Forelimb muscle (tissue), 1 donor: ENCODE measurements around the gene VILL. TPM values are rescaled to one million over a fixed set of nuclear protein-coding genes. Genes with fewer than 3 reads are reported as not detected.
"Not testable (repeated sequence)": the region's sequence is repeated elsewhere in the genome, so short reads cannot be mapped to it uniquely, and the experiment has no call there.

Experiments
- DNase-seq: peaks from one replicate; pipeline ENCODE4 v3.0.0-alpha.2; 2013; ENCODE audit warnings: low read depth
- polyA plus RNA-seq: library from polyadenylated mRNA; unstranded; fragments of 120-200 nt; gene quantifications from one replicate; pipeline ENCODE4 v1.2.1, GENCODE V29; 2013; ENCODE audit not compliant: insufficient read length

Gene VILL
- polyA plus RNA-seq, 1 donor, result 5.8 TPM

DNA sequence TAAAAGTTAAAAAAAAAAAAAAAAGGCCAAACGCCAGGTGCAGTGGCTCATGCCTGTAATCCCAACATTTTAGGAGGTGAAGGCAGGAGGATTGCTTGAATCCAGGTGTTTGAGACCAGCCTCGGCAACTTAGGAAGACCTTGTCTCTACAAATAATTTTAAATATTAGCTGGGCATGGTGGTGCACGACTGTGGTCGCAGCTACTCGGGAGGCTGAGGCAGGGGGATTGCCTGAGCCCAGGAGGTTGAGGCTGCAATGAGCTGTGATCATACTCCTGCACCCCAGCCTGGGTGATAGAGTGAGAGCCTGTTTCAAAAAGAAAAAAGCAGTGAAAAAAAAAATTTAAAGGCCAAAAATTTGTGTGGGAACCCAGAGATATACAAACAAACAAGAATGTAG lies 45.7 kb downstream of the VILL start:
- no peak for DNase-seq

DNA sequence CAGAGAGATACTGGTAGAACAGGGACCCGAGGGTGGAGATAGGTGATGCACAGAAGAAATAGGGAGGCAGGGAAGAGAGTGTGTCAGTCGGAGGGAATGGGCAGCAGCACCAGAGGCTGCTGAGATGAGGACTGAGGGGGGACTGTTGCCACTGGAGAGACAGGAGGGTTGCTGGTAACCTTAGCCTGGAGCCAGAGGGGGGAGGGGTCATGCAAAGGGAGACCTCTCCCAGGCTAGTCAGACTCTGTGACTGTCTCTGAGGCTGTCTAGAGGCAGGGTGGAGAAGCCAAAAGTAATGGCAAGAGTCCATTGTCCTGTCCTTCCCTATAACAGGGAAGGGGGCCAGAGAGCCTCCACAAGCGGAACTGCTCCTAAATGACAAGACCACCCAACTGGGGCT lies 46.3 kb downstream of the VILL start:
- DNase-seq, result no peak

DNA sequence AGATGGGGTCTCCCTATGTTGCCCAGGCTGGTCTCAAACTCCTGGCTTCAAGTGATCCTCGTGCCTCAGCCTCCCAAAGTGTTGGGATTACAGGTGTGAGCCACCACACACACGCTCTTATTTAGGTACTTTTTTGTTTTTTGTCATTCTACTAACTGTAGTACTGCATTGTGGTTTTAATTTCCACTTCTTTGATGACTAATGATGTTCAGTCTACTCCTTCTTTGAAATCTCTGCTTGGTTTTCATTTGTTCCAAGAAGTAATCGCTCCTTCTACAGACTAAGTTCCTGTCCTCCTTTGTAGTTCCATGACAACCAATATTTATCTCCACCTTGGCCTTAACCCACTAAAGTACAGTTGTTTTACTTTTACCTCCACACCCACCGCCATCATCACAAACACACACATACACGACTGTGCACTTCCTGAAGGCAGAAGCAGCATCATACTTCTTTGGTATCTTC lies 47.9 kb downstream of the VILL start:
- DNase-seq, result no peak

DNA sequence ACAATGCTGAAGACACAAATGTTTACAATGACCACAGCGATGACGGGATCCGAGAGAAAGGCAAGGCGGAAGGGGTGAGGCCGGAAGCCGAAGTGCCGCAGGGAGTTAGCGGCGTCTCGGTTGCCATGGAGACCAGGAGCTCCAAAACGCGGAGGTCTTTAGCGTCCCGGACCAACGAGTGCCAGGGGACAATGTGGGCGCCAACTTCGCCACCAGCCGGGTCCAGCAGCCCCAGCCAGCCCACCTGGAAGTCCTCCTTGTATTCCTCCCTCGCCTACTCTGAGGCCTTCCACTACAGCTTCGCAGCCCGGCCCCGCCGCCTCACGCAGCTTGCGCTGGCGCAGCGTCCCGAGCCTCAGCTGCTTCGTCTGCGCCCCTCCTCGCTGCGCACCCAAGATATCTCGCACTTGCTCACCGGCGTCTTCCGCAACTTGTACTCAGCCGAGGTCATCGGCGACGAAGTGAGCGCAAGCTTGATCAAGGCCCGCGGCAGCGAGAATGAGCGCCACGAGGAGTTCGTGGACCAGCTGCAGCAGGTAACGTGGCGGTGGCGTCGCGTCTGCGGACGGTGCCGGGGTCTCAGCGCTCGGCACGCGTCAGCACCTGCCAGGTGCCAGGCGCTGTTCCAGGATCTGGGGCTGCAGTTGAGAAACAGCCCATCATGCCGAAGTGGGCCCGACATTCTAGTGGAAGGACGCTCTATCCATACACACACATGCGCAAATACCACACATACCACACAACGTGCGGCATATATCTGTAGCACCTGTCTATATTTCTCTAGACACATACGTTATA lies 48.7 kb downstream of the VILL start, which contains the start of gene DLEC1:
Gene DLEC1, plus strand, starts transcription at position 108 of the 798 bp plus-strand sequence. Its CDS starts 18 bp downstream, at position 126.
- no peak for DNase-seq

DNA sequence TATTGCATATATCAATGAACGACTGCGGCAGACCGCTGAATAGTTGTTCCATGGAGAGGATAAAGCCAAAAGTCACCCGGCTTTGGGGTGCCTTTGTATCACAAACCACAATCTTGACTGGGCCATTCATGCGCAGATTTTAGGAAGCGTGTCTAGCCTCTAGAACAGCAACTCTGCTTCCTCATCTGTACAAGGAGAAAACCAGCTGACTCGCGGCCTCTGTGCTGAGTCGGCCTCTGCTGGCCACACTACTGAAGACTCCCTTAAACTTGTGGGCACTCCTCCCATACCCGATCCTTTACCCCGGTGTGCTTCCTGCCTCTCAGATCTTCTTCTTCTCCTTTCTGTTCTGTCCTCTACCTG lies 49.3 kb downstream of the VILL start:
- no peak for DNase-seq

DNA sequence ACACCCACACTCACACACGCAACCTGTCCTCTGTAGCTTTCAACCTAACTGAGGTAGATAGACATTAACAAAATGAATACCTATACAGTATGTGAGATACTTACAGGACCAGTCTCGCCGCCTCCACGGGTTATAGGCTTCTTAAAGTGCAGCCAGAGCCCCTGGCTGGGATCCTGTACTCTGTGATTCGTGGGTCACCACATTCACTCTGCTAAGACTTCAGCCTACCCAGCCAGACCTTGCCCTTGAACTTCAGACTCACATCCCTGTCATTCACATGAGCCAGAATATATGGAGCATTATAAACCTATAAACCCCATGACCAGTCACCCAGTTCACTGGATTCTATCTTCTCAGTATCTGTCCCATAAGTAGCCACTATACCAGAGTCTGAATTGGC lies 49.8 kb downstream of the VILL start:
- no peak for DNase-seq

DNA sequence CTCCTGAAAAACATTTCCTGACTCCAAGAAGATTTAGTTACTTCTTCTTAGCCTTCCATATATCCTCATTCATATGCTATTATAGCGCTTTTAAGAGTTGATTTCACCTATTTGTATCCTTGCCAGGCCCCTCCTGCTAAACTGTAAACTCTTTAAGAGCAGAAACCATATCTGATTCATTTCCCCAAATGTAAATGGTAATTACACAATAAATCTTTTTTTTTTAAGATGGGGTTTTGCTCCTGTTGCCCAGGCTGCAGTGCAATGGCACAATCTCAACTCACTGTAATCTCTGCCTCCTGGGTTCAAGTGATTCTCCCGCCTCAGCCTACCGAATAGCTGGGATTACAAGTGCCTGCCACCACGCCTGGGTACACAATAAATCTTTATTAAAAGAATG lies 52.9 kb downstream of the VILL start:
- no peak for DNase-seq

DNA sequence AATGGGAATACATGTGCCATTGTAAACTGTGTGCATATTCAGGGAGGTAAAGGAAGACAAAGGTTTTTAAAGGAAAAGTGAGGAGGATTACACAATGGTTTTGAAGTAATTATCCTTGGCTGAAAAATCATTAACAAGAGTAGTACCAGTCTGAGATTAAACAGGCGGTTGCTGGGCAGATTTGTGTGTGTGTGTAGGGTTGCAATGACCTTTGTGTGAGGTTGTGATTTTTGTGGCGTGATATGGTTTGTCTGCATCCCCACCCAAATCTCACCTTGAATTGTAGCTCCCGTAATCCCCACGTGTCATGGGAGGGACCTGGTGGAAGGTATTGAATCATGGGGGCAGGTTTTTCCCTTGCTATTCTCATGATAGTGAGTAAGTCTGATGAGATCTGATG lies 55.4 kb downstream of the VILL start:
- DNase-seq, result no peak

DNA sequence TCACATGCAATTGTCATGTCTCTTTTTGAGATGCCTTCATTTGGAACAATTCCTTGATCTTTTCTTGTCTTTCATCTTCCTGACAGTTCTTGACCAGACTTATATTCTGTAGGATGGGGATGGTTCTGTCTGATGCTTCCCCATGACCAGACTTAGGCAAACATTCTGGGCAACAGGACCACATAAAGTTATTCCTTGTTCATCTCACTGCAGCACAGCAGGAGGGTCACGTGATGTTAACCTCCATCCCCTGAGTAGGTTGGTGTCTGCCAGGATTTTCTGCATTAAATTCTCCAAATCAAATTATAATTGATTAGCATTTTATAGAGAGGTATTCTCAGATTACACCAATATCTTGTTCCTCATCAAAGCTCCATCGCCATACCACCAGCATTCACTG lies 56.2 kb downstream of the VILL start:
- DNase-seq, result no peak

DNA sequence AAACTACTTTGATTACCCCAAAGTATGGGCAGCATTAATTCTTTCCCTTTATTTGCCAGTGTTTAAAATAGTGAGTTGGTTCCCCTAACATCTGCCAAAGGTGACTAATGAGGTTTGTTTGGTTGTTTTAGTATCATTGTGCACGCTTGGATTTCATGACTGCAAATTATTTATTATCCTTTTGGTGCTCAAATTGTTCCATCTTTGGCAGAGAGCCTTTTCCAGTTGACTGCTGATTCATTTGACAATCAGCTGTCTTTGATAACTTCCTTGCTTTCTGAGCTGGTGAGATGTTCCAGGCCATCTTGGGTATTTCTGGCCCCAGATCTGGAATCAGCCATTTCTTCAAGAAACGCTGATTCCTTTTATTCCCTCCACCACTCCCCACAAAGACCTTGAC lies 57.3 kb downstream of the VILL start:
- no peak for DNase-seq

DNA sequence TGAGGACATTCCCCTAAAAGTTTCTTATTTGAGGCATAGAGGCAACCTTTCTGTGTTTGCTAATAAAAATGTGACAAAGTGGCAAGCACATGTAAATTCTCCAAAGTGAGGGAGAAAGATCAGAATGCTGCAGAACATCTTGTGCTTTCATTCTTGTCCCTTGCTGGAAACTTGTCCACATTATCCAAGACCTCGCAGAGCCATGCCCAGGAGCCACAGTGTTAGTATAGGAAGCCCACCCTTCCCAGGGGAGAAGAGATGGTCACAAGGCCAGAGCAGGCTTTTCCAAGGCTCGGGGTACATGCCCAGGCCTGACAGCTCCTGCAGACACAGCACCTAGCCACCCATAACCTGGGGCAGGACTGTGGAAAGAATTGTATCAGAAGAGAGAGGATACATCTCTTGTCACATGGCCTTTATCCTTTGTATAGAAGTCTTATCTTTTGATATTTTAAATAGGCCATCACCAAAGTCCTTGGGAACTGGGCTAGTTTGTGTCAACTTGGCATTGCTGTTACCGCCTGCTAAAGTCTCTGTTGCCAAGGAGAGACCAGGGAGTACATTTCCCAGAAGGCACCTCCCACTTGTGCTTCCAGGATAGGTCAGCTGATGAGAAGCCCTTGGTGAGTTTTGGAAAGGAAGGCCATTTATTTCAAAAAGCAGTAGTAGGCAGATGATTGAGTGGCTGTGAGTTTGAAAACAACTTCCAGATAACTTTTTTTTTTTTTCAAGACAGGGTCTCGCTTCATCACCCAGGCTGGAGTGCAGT lies 59.0 kb downstream of the VILL start:
- DNase-seq, result no peak

DNA sequence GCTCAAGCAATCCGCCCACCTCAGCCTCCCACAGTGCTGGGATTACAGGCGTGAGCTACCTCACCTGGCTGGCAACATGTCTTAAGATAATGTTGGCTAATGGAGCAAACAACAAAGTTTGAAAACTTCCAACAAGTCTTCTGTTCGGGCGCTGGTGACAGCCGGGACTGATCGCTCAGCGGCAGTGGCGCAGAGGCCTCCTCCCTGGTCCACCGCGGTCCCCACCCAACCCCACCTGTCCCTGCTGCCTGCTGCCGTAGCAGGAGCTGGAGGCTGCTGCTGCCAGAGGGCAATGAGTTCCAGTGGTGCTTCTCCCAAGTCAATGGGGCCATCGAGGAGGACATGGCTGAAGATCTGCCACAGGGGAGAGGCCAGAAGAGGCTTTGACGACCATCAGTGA lies 60.5 kb downstream of the VILL start:
- DNase-seq, result no peak

DNA sequence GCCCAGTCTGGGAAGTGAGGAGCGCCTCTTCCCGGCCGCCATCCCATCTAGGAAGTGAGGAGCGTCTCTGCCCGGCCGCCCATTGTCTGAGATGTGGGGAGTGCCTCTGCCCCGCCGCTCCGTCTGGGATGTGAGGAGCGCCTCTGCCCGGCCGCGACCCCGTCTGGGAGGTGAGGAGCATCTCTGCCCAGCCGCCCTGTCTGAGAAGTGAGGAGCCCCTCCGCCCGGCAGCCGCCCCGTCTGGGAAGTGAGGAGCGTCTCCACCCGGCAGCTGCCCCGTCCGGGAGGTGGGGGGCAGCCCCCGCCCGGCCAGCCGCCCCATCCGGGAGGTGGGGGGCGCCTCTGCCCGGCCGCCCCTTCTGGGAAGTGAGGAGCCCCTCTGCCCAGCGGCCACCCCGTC lies 62.7 kb downstream of the VILL start:
- DNase-seq, result not testable (repeated sequence)

DNA sequence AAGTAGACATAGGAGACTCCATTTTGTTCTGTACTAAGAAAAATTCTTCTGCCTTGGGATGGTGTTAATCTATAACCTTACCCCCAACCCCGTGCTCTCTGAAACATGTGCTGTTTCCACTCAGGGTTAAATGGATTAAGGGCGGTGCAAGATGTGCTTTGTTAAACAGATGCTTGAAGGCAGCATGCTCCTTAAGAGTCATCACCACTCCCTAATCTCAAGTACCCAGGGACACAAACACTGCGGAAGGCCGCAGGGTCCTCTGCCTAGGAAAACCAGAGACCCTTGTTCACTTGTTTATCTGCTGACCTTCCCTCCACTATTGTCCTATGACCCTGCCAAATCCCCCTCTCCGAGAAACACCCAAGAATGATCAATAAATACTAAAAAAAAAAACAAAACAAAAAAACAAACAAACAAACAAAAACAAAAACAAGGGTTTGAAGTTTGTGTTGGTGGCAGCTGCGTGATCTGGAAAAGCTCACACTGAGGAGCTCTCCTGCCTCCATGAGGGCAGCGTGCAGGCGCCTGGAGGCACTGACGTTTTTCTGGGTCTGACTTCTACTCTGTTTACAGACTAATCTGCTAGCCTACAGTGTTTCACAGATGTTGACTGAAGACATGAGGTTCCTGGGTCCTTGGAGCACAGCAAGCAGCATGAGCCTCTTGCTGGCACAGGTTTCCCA lies 63.4 kb downstream of the VILL start:
- DNase-seq, result not testable (repeated sequence)

DNA sequence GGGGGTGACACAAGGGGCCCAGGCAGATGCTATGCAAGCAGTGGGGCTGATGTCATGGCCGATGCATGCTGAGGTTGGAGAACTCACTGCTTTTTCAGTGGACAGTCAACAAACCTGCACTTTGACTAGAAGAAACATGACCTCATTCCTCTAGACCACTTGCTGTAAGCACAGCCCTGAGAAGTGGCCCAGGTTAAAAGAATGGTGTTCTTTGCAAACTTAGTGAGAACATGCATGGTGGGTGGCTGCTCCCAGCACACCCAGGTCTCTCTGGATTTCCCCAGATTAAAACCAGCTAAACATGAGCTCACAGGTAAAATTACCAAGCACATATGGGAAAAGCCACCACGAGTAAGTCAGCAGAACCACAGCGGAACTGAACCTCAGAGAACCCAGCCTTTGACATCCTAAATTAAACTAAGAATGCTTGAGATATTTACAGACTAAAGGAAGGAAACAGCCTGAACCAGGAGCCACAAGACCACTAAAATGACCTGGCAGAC lies 64.0 kb downstream of the VILL start:
- no peak for DNase-seq

Other genes with a start within 250 kb of the VILL start
- 36.3 TPM for gene CTDSPL, start 128.9 kb upstream of the VILL start, polyA plus RNA-seq
- gene PLCD1, start 38.9 kb downstream of the VILL start, polyA plus RNA-seq, result 10.8 TPM
- 0.59 TPM for gene DLEC1, start 48.4 kb downstream of the VILL start, polyA plus RNA-seq
- gene ACAA1, start 146.3 kb downstream of the VILL start, polyA plus RNA-seq, result 33.4 TPM
- gene MYD88, start 147.9 kb downstream of the VILL start, polyA plus RNA-seq, result 17.3 TPM
- gene OXSR1, start 174.8 kb downstream of the VILL start, polyA plus RNA-seq, result 35.6 TPM